HG03139 (cell line): ENCODE measurements around the gene HDAC8.
"Not testable (repeated sequence)": the region's sequence is repeated elsewhere in the genome, so short reads cannot be mapped to it uniquely, and the experiment has no call there.

Experiments used
- ATAC-seq: cut with Tn5 transposase; IDR thresholded peaks from one replicate; pipeline ENCODE4 v1.9.1; 2021; ENCODE audit not compliant: unreplicated experiment

Gene HDAC8

DNA sequence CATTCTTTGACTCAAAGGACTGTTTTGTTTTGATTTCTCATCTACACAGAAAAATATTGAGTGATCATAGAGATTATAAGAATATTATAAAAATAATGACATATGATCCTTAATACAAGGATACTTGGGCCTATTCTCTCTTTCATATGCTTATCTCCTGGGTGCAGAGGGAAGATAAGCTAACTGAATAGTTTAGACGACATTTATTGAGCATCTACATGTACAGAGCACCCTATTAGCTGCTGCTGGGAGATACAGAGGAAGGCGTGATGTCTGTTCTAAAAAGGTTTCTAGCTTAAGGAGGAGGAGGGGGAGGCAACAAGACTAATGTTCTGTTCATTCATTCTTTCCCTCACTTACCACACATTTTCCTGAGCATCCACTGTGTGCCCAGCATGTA is 106.8 kb downstream of the HDAC8 start:
- no peak for ATAC-seq

DNA sequence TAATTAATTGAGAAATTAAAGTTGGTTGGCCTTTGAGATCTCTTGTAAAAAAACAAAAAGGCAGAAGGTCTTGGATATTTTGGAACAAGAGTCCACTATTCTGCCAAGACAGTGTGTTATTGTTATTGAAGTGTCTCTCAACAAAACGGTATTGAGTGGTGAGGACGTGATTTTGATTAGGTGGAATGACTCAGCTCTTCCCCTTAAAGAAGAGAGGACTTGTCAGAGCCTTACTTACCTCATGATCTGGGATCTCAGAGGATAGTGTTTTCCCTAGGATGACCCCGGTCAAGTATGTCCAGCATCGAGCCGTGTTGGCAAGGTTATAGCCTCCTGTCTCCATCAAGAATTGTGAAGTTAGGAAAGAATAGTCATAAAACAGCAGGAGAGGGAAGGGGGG is 110.9 kb downstream of the HDAC8 start:
- no peak for ATAC-seq

DNA sequence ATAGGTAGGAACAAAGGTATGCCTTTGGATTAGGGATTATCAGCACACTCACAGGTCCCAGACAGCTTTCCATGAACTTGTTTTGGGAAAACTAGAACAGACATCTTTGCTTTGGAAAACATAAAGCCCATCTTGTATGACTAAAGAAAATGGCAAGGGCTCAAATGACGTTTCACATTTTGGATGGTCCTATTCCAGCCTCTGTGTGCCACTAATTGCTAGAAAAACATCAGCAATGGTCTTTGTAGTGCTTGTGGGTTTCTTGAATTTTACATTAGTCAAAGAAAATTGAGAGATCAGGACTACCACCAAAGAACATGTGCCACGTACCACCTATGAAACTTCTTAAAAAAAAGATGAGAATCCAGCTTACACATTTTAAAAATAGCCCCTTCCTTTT is 111.4 kb downstream of the HDAC8 start:
- no peak for ATAC-seq

DNA sequence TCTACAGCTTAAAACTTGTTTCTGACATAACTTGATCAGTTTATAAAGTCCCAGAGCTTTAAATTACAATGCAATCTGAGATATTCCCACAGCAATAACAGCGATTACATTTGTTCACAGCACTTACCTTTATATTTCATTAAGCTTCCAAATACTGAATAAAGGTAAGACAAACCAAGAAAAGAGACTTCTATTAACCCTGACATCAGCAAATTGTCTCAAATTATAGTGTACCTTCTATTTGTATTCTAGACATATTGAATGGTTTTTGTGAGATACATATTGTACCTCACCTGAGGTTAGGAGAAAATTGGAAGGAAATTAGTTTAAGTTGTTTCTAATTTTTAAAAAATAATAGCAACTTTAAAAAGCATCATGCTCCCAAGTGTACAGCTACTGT is 111.9 kb downstream of the HDAC8 start:
- no peak for ATAC-seq

GRCh38 chrX:72449034-72449433 is 123.6 kb downstream of the HDAC8 start:
- not testable (repeated sequence) for ATAC-seq

- not testable (repeated sequence) for ATAC-seq
Measured at GRCh38 chrX:72440764-72441163, 131.9 kb downstream of the HDAC8 start.

DNA sequence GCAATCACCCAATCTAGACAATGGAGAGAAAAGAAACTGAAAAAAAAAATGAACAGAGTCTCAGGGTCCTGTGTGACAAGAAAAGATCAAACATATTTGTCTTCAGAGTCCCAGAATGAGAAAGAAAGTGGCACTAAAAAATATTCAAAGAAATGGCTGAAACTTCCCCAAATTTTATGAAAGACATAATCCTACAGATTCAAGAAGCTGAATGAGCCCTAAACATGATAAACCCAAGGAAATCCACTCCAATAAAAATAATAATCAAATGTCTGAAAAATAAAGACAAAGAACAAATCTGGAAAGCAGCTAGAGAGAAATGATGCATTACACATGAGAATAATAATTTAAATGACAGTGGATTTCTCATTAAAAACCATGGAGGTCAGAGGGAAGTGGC is 136.6 kb downstream of the HDAC8 start:
- no peak for ATAC-seq

GRCh38 chrX:72430405-72430968 is 142.2 kb downstream of the HDAC8 start:
- no peak for ATAC-seq

- ATAC-seq: no peak
Measured at GRCh38 chrX:72421797-72422196, 150.8 kb downstream of the HDAC8 start.

DNA sequence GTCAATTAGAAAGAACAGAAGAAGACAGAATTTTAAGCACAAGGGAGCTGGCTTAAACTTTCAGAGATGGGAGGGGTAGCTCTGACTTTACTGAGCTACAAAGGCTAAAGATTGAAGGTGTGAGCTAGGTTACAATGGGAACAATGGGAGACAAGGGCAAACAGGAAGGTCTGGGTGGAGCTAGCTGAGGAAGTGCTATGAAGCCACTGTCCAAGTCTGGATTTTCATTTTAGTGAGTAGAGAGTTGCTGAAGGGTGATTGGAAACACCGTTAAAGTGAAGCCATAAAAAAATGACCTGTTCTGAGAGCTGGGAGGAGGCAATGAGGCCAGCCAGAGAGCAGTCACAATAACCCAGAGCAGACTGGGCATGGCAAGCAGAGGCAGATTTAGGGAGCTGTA is 162.7 kb downstream of the HDAC8 start:
- no peak for ATAC-seq

DNA sequence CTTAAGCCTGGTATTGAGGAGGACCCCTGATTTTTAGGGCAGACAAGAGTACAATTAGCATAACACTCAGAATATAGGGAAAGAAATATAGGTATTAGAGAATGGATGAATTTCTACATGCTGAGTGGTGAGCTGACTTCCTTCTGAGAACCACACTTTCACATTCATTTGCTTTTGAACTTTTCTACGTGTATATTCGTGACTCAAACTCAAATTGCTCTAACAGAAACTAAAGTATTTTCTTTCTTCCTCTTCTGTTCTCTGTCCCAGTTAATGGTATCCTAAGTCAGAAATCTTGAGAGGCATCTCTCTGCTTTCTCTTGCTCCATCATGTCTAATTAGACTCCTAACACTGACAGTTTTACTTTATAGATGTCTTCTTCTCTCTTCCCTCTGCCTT is 163.8 kb downstream of the HDAC8 start:
- ATAC-seq: no peak

GRCh38 chrX:72405136-72405535 is 167.5 kb downstream of the HDAC8 start:
- ATAC-seq: not testable (repeated sequence)

DNA sequence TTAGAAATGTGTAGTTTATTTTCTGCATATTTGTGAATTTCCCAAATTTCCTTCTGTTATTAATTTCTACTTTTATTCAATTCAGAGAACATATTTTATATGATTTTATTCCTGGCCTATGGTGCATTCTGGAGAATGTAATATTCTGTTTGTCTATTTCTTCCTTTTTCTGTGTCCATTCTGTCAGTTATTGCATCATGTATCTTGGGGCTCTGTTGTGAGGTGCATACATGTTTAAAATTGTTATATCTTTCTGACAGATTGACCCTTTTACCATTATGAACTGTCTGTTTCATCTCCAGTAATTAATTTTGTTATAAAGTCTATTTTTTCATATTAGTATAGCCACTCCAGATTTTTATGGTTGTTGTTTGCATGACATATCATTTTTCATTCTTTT is 170.0 kb downstream of the HDAC8 start:
- no peak for ATAC-seq

- no peak for ATAC-seq
Measured at GRCh38 chrX:72399816-72400215, 172.8 kb downstream of the HDAC8 start.

- no peak for ATAC-seq
Measured at GRCh38 chrX:72396117-72396516, 176.5 kb downstream of the HDAC8 start.

GRCh38 chrX:72395237-72395636 is 177.4 kb downstream of the HDAC8 start:
- no peak for ATAC-seq

DNA sequence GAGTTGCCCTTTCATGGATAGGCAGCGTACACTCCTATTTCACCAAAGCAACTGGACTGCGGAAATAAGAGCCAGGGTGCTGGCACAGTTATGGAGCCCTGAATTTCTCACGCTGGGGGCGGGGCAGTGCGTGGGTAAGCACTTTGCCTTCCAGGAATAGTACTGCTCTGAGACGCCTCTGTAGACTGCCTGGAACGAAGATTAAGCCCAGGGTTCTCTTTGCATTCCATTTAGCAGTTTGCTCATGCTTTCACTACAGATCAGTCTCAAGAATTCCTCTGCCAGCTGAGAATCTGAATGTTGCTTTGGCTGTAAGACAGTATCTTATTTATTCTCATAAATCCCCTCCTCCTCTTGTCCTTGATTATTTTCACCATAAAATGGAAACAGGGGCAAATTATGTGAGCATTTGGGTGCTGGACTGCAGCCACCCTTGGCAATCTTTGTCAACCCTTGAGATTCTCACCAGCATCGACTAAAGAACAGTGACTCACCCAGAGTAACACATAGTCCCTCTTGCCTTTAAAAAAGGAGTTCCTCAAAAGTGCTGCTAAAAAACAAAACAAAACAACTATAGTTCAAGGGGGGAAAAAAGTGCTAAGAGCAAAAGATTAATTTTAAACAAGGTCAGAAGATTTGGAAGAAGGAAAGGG is 178.0 kb downstream of the HDAC8 start:
- no peak for ATAC-seq

- no peak for ATAC-seq
Measured at GRCh38 chrX:72393836-72394517, 178.7 kb downstream of the HDAC8 start.

GRCh38 chrX:72392816-72393800 is 179.5 kb downstream of the HDAC8 start:
- no peak for ATAC-seq

DNA sequence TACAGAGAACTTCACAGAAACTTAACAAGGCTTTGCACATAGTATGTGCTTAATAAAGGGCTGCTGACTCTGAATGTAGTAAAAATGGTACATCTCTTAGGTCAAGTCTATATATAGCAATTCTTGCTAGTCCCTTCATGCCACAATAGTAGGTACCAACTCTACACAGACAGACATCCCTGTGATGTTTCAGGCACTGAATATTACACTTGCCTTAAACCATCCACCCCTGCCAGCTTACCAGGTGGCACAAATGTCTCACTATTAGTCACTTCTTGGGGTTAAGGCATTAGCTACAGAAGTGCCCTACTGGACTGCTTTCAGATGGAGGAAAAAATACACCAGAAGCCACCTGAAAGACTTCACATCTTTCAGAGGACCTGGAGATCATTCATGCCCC is 180.6 kb downstream of the HDAC8 start:
- ATAC-seq: no peak

DNA sequence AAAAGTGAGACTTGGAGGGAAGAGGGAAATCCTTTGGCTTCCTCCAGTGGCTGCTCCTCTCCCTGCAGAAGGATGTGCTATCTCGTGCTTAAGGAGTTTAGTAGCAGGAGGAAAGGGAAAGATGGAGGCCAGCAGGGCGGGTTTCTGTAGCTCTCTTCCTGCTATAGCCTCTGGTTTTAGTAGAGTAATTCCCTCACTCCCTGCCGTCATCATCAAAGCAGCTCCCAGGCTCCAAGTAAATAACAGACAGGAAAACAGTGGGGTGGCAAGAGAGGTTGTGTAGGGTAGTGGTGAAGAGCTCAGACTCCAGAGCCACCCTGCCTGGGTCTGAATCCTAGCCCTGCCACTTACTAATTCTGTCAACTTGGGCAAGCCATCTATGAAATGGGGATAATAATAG is 185.4 kb downstream of the HDAC8 start:
- no peak for ATAC-seq
